Measurements from ENCODE around the gene PERM1.

PERM1 gene

DNA sequence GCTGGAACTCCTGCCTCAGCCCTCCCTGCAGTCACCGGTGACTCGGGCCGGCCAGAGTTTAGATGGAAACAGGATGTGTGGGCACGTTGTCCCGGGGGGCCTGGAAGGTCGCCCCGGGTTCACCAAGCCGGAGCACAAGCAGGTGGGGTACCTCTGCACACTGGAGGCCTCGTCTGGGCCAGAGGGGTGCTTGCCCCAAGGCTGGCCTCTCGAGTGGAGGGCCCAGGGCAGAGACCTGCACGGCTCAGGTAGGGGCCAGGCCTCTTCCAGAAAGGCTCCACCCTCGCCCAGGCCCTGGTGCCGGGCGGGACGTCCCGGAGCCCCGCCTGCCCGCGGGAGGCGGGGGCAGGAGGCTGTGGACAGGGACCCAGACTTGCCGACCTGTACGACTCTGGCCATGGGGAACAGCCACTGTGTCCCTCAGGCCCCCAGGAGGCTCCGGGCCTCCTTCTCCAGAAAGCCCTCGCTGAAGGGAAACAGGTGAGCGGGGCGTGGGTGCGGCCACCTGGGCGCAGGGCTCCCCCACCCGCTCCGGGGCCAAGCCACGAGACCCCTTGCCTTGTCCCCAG, 15.7 kb downstream of the PERM1 start, which contains the start of gene PLEKHN1:
Gene PLEKHN1 (plus strand): TSS at position 348 of the 569 bp plus-strand sequence. CDS start 50 bp downstream, at position 398.
- no peak for DNase-seq

GRCh38 chr1:965526-966134, 16.3 kb downstream of the PERM1 start:
- no peak for DNase-seq

DNA sequence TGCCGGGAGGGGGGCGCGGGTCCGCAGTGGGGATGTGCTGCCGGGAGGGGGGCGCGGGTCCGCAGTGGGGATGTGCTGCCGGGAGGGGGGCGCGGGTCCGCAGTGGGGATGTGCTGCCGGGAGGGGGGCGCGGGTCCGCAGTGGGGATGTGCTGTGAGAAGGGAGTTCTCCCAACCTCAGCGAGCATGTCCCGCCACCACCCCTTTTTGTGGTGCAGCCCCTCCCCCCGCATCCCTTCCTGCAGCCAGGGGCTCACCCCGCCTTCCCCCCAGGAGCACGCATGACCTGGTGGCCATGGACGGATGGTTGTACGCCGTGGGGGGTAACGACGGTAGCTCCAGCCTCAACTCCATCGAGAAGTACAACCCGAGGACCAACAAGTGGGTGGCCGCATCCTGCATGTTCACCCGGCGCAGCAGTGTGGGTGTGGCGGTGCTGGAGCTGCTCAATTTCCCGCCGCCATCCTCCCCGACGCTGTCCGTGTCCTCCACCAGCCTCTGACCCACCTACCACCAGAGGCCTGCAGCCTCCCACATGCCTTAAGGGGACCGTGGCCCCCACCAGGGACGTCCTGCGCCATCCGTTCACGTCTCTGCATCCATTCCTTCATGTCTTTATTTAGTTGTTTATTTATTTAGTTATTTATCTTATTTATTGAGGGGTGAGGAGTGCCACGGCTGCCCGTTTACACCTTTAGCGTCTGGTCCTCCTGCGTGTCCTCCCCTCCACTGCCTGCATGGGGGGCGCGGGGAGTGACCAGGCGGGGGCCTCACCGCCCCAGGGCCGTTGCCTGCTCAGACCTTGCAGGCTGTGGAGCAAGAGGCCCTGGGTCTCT, 17.0 kb downstream of the PERM1 start:
- no peak for DNase-seq

GRCh38 chr1:963746-964525, 18.0 kb downstream of the PERM1 start:
- no peak for DNase-seq

GRCh38 chr1:963301-963651, 18.6 kb downstream of the PERM1 start:
- DNase-seq = no peak

DNA sequence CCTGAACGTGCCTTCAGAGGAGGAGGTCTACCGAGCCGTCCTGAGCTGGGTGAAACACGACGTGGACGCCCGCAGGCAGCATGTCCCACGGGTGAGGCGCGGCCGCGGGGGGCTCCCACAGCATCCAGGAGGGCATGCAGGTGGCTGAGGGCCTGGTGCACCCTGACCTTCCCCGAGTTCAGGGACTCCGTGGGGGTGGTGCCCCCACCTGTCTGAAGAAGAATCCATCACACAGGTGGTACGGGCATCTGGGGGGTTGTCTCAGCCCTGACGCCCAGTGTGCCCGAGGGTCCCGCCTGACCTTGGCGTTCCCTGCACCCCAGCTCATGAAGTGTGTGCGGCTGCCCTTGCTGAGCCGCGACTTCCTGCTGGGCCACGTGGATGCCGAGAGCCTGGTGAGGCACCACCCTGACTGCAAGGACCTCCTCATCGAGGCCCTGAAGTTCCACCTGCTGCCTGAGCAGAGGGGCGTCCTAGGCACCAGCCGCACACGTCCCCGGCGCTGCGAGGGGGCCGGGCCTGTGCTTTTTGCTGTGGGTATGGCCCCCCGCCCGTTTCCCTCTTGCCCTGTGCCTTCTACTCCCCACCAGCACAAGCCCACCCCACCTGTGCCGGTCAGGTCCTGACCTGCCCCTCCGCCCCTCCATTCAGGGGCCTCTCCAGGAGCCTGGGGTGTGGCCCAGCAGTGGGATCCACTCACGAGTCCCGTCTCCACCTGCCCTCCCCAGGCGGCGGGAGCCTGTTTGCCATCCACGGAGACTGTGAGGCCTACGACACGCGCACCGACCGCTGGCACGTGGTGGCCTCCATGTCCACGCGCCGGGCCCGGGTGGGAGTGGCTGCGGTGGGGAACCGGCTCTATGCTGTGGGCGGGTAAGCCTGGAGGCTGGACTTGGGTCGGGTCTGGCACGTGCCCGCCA, 19.3 kb downstream of the PERM1 start:
- DNase-seq = no peak

GRCh38 chr1:961132-961669, 20.7 kb downstream of the PERM1 start:
- DNase-seq = no peak

- peak in 40 of 51 donors; percentile 6 to 76 (median 39) for DNase-seq
These were observed 21.3 kb downstream of the PERM1 start, which contains the start of gene KLHL17 for GRCh38 chr1:960363-961131. TSS of gene KLHL17 (plus strand) at chr1:960584. CDS start at chr1:960694, 110 bp downstream.

DNA sequence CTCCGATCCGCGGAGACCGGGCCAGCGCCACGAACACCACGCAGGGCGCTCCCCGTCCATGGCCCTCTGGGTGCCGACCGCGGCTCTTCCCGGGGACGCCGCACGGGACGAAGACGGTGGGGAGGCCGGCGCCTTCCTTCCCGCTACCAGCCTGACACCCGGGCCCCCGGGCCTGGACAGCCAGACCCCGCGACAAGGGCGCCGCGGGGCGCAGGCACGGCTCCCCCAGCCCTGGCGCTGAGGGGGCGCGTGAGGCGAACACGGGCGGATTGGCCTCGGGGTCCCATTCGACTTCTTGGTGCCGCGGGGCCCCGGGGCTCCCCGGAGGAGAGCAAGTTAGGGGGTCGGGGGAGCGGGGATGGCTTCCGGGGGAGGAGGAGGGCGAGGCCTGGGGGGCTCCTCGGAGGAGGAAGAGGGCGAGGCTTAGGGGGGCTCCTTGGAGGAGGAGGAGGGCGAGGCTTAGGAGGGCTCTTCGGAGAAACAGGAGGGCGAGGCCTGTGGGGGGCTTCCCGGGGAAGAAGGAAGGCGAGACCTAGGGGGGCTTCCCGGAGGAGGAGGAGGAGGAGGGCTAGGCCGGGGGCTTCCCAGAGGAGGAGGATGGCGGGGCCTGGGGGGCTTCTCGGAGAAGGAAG, 22.0 kb downstream of the PERM1 start:
- DNase-seq = no peak

DNA sequence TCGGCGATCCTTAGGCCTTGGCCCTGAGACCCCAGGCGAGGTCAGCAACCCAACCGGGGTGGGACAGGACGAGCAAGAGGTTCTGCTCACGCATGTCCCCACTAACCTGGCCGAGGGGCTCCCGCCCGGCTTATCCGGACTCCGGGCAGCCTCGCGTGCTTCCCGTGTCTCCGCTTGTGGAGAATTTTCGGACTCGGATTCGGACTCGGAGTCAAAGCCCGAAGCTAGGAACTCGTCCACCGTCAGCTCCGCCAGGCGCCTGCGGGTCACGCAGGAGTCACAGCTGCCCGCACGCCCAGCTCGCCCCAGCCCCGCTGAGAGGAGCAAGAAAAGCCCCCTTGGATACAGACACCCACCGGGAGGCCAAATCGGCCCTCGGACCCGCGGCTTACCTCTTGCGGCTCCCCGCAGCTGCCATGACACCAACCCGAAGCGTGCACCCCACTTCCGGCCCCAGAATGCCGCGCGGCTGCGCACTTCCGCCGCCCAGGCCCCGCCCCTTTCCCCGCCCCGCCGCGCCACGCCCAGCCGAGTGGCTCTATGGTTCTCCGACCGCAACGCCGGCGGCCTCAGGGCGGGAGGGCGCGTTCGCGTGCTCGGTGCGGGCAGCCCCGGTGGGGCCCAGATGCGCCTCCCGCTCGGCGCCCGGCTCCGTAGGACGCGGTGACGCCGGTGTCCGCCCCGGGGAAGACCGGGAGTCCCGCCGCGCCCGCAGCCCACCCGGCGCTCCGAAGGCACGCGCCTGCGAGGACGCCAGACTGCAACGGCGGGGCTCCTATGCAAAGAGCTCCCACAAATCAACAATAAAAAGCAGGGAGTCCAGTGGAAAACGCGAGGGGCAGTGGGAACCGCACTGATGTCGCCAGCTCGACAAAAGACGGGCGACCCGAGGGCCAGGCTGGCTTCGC, 22.8 kb downstream of the PERM1 start, which contains the start of gene NOC2L:
Gene NOC2L (minus strand): TSS at position 434 of the 908 bp plus-strand sequence. CDS start 16 bp downstream, at position 418.
- DNase-seq = peak; percentile 54 to 96 (median 88)

DNA sequence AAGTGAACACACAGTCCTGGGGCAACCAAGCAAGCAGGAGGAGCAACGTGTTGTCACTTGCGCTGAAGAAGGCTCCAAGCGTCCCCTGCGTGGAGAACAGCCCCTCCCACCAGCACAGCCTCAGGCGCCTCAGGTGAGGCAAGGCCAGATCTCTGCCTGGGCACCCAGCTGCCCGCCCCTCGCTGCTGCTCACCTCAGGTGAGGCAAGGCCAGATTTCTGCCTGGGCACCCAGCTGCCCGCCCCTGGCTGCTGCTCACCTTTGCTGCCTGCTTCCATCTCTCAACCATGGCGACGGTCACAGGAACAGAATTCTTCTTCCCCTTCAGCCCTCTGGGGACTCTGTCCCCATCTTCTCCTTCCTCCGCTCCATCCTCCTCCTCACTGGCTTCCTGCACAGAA, 25.3 kb downstream of the PERM1 start:
- DNase-seq = no peak

- DNase-seq = no peak
These were observed 26.4 kb downstream of the PERM1 start for GRCh38 chr1:955474-955873.

DNA sequence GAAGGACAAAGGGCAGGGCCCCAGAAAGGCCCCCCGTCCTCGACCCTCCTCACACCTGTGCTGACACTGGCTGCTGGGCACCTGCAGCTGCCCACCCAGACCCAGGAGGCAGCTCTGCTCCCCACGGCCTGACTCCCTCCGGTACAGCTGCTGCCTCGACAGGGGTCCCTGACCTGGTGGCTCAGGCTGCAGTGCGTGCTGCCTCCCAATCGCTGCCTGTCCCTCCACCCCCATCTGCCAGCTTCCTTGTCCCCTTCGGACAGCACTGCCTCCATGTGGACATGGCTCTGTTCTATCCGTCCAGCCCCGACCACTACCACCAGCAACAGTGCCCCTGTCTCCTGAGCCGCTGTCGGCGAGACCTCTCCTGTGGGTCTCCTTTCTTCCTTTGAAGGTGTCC, 27.0 kb downstream of the PERM1 start:
- no peak for DNase-seq

DNA sequence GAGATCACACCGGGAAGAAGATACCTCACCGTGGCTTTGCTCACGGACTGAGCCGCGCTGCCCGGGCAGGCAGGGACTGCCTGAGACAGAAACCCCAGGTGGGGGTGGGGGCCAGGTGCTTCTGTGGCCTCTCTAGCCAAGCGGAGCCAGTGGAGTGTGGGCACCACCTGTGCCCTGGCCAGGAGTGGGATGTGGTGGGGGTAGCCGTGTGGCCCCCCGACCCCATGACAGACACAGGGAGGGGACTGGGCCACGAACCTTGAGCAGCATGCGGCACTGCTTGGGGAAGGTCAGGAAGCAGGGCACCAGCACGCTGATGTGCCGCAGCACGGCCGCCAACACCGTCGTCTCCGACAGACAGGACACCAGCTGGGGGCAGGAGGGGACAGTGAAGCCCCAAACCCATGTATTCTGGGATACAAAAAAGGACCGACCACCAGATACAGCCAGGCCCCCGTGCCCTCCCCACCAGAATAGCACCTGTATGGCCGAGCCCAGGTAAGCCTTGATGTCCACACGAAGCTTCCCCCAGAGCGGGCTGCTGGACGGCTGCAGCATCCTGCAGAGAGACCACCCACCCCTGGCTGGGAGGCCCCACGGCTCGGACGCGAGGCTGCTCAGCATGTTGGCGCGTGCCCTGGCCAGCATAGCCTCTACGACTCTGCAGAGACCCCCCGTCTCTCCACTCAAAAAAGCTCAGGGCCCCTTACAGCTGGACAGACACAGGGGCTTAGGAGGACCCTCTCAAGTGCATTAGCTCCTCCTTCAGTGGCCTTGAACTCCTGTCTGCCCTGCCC, 28.2 kb downstream of the PERM1 start:
- no peak for DNase-seq

DNA sequence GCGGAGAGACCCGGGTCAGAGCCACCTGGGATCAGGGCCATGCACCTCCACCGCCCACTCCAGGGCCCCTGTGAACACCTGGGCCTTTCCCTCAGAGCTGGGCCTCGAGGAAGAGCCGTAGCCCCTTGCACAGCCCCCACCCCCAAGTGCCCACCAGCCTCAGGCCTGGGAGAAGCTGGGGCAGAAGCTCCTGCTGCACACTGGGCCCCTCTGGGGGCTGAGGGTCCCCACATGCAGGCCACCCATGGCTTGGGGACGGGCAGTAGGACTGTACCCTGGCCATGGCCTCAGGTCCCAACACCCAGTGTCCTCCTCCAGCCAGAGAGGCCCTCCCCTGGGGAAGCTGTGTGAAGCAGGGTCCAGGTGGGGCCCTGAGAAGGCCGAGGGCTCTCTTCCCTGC, 29.3 kb downstream of the PERM1 start:
- DNase-seq = no peak

- DNase-seq = no peak
These were observed 29.7 kb downstream of the PERM1 start for GRCh38 chr1:952201-952600.

GRCh38 chr1:951364-951763, 30.5 kb downstream of the PERM1 start:
- DNase-seq = no peak
